ENCODE measurements around the gene RRM2. TPM values are rescaled to one million over a fixed set of nuclear protein-coding genes. Genes with fewer than 3 reads are reported as not detected.

Gene RRM2
- total and polyA plus RNA-seq, 2 experiments from 2014 or later: 23.5 to 79.2 TPM

DNA sequence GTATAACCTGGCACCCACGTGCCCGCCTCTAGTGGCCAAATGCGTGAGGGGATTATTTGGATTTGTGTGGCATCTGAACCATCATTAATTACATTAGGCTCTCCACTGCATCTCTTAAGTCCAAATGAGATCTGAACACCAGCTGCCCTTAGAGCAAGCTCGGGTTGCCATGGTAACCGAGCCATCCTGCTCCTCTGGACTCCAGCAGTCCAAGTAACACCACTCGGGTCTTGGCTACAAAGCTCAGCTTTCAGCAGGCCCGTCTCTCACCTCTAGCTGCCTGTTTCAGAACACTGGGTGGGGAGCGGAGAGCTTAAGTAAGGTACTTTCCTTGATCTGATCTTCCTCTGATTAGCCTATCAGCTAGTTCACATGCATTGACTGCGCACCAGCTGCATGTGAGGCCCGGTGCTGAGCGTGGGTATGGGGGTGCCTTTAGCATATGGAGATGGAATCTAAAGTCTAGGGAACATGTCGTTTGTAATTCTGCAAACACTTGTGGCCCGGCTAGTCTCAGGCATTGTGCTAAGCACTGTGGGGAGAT lies 28.2 kb upstream of the RRM2 start:
- H4K20me1 ChIP-seq (ENCODE audit: insufficient read depth): no peaks in the 10 kb centered on the region
- no peak overlapping the region for H3K9ac ChIP-seq
- no peaks in the 10 kb centered on the region for H3K4me1 ChIP-seq (ENCODE audit: insufficient read depth)
- H2AFZ ChIP-seq: no peak overlapping the region
- peaks cover 23% of the 10 kb centered on the region for H3K27me3 ChIP-seq (replicated peaks; ENCODE audit: insufficient read depth)
- no peak overlapping the region for H3K27ac ChIP-seq
- no peaks in the 10 kb centered on the region for H3K9me2 ChIP-seq (ENCODE audit: insufficient read depth)
- TF ChIP-seq EZH2phosphoT487 (IDR thresholded peaks at IDR 0.05; ENCODE audit: insufficient read depth, low read depth) (no peak), EZH2 (IDR thresholded peaks at IDR 0.05; ENCODE audit: insufficient read depth, poor library complexity, severe bottlenecking) (no peak)
- no peak overlapping the region for H3K4me2 ChIP-seq (ENCODE audit: unreplicated experiment)
- no peaks in the 10 kb centered on the region for H3F3A ChIP-seq (ENCODE audit: insufficient read depth)
- 63 to 66% methylated on average over 13 of the region's 13 CpGs for WGBS, 2 experiments (ENCODE audit: low coverage in 1 of 2, low lambda C conversion rate in 2 of 2, missing lambda C conversion rate in 2 of 2)
- no peaks in the 10 kb centered on the region for H3K79me2 ChIP-seq (ENCODE audit: insufficient read depth)
- H3K9me3 ChIP-seq (ENCODE audit: low read depth): no peaks in the 10 kb centered on the region
- DNase-seq: no peak
- in situ Hi-C loops (cut with MboI): no loop called here
- H3K36me3 ChIP-seq (ENCODE audit: low read depth): no peaks in the 10 kb centered on the region
- no peak overlapping the region for H3K4me3 ChIP-seq

DNA sequence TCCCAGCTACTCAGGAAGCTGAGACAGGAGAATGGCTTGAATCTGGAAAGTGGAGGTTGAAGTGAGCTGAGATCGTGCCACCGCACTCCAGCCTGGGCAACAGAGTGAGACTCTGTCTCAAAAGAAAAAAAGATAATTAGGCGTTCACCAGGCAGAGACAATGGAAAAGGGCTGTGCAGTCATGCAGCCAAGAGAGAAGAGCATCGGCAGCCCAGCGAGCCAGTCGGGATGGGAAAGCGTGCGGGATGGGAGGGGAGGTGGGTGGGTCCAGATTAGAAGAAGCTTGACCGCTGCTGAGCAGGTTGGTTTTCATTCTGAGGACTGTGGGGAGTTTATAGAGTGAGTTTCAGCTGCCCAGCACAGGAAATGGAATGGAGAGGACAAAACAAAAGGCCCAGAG lies 27.4 kb upstream of the RRM2 start:
- whole genome bisulfite sequencing, 2 experiments (ENCODE audit: low coverage in 1 of 2, low lambda C conversion rate in 2 of 2, missing lambda C conversion rate in 2 of 2): 39 to 43% methylated on average over 9 of the region's 9 CpGs
- Histone ChIP-seq H3K4me2 (ENCODE audit: unreplicated experiment) (no peak overlapping the region), H3K79me2 (ENCODE audit: insufficient read depth) (no peaks in the 10 kb centered on the region), H3K27me3 (replicated peaks; ENCODE audit: insufficient read depth) (peaks cover 14% of the 10 kb centered on the region), H3K36me3 (ENCODE audit: low read depth) (no peaks in the 10 kb centered on the region), H3F3A (ENCODE audit: insufficient read depth) (no peaks in the 10 kb centered on the region), H3K27ac (no peak overlapping the region), H2AFZ (no peak overlapping the region), H3K9me2 (ENCODE audit: insufficient read depth) (no peaks in the 10 kb centered on the region), H3K4me3 (no peak overlapping the region), H3K9me3 (ENCODE audit: low read depth) (no peaks in the 10 kb centered on the region), H4K20me1 (ENCODE audit: insufficient read depth) (no peaks in the 10 kb centered on the region), H3K4me1 (ENCODE audit: insufficient read depth) (no peaks in the 10 kb centered on the region), H3K9ac (no peak overlapping the region)
- no peak for TF ChIP-seq EZH2phosphoT487 (IDR thresholded peaks at IDR 0.05; ENCODE audit: insufficient read depth, low read depth)
- no peak for TF ChIP-seq EZH2 (IDR thresholded peaks at IDR 0.05; ENCODE audit: insufficient read depth, poor library complexity, severe bottlenecking)
- in situ Hi-C loops (cut with MboI): no loop called here
- DNase-seq: no peak

DNA sequence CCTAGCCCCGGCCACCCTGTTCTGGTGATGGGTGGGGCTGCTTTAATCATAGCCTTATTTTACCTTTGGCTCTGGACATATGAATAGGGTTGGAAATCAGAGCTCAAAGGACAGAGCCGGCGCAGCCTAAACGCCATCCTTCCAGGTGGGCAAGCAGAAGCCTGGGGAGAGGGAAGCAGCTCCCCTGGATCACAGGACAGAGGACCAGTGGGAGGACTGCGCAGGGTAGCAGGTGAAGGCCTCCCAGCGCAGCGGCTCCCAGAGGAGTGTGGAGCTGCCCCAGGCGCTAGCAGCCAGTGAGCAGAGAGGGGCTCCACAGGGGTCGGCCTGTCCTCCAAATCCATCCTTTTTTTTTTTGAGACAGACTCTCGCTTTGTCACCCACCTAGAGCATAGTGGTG lies 25.9 kb upstream of the RRM2 start:
- Histone ChIP-seq H3K4me1 (ENCODE audit: insufficient read depth) (no peaks in the 10 kb centered on the region), H3F3A (ENCODE audit: insufficient read depth) (no peaks in the 10 kb centered on the region), H3K9ac (no peak overlapping the region), H3K4me2 (ENCODE audit: unreplicated experiment) (no peak overlapping the region), H3K9me2 (ENCODE audit: insufficient read depth) (no peaks in the 10 kb centered on the region), H4K20me1 (ENCODE audit: insufficient read depth) (no peaks in the 10 kb centered on the region), H3K27me3 (replicated peaks; ENCODE audit: insufficient read depth) (0 out of 2 replicates have a peak, but pooled peaks cover 5% of the 10 kb centered on the region), H3K27ac (no peak overlapping the region), H3K79me2 (ENCODE audit: insufficient read depth) (no peaks in the 10 kb centered on the region), H3K9me3 (ENCODE audit: low read depth) (no peaks in the 10 kb centered on the region), H3K4me3 (no peak overlapping the region), H3K36me3 (ENCODE audit: low read depth) (no peaks in the 10 kb centered on the region), H2AFZ (no peak overlapping the region)
- WGBS, 2 experiments (ENCODE audit: low coverage in 1 of 2, low lambda C conversion rate in 2 of 2, missing lambda C conversion rate in 2 of 2): 78 to 82% methylated on average over 10 of the region's 10 CpGs
- in situ Hi-C loops (cut with MboI): no loop called here
- DNase-seq: no peak
- no peak for TF ChIP-seq EZH2phosphoT487 (IDR thresholded peaks at IDR 0.05; ENCODE audit: insufficient read depth, low read depth)
- no peak for TF ChIP-seq EZH2 (IDR thresholded peaks at IDR 0.05; ENCODE audit: insufficient read depth, poor library complexity, severe bottlenecking)

DNA sequence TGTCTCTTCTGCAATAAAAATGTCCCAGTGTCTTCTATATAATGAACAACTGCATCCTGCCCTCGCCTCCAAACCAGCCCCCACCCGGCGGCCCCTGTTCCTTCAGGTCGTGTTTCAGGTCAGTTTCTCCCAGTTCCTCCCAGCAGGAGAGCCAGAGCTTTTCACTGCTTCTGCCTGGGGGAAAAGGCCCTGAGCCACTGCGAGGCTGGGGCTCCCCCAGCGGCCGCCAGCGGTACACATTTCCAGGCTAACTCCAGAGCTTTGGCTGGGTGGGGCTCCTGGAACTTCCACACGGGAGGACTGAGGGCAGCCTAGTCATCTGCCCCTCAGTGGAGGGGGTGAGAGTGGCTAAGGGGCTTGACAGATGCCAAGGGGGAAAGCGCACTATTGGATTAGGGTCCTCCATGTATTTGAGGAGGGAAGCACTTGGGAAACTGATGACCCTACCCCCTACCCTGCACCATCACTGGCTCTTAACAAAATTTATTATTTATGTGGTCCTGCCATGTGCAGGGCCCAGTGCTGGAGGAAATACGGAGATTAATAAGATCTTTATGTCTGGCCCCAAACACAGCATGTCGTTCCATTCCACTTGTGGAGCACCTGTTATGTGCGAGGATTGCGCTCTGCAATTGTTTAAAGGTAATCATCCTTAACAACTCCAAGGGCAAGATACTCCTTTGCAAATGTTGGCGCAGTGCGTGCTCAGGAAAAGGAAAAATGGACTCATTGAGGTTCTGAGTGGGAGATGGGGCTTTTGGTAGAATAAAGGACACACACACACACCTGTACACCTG lies 25.0 kb upstream of the RRM2 start:
- Histone ChIP-seq H3F3A (ENCODE audit: insufficient read depth) (no peaks in the 10 kb centered on the region), H3K9me2 (ENCODE audit: insufficient read depth) (no peaks in the 10 kb centered on the region), H3K27ac (no peak overlapping the region), H3K79me2 (ENCODE audit: insufficient read depth) (no peaks in the 10 kb centered on the region), H2AFZ (no peak overlapping the region), H3K4me1 (ENCODE audit: insufficient read depth) (no peaks in the 10 kb centered on the region), H4K20me1 (ENCODE audit: insufficient read depth) (no peaks in the 10 kb centered on the region), H3K9ac (no peak overlapping the region), H3K27me3 (replicated peaks; ENCODE audit: insufficient read depth) (0 out of 2 replicates have a peak, but pooled peaks cover 2% of the 10 kb centered on the region), H3K36me3 (ENCODE audit: low read depth) (no peaks in the 10 kb centered on the region), H3K4me2 (ENCODE audit: unreplicated experiment) (no peak overlapping the region), H3K4me3 (no peak overlapping the region), H3K9me3 (ENCODE audit: low read depth) (no peaks in the 10 kb centered on the region)
- TF ChIP-seq EZH2phosphoT487 (IDR thresholded peaks at IDR 0.05; ENCODE audit: insufficient read depth, low read depth) (no peak), EZH2 (IDR thresholded peaks at IDR 0.05; ENCODE audit: insufficient read depth, poor library complexity, severe bottlenecking) (no peak)
- 26 to 27% methylated on average over 16 of the region's 16 CpGs for WGBS, 2 experiments (ENCODE audit: low coverage in 1 of 2, low lambda C conversion rate in 2 of 2, missing lambda C conversion rate in 2 of 2)
- DNase-seq: peak; percentile 87
- in situ Hi-C loops (cut with MboI): no loop called here

Data from GM23248 (cell line).